Gastroesophageal sphincter (tissue), 4 donors: Measurements from ENCODE around the gene IGSF9. TPM values are rescaled to one million over a fixed set of nuclear protein-coding genes. Genes with fewer than 3 reads are reported as not detected.
A peak's percentile ranks its signal among the peaks of the same experiment; 100 is the strongest.

ENCODE experiments used
- ATAC-seq: fragments of 150-250 bp; one replicate; pipeline ENCODE4 v1.9.1; 2016; ENCODE audit warnings: mild to moderate bottlenecking, moderate library complexity
- H3K27ac ChIP-seq, 4 donors: fragments of 200-600 bp; sonication (generic) in 3 of 4; 1 replicate in 3 of 4; 2 replicates in 1 of 4; pipeline ENCODE4 v1.5.1; 2016 to 2019
- H3K27me3 ChIP-seq: fragments of 200-600 bp; sonication (generic); one replicate; pipeline ENCODE4 v1.5.1; 2019
- H3K36me3 ChIP-seq, 2 donors: fragments of 200-600 bp; sonication (generic); one replicate each; pipeline ENCODE4 v1.5.1; 2019; ENCODE audit warnings: control low read depth in 1 of 2
- H3K4me1 ChIP-seq, 3 donors: fragments of 200-600 bp; sonication (generic); 1 replicate in 2 of 3; 2 replicates in 1 of 3; pipeline ENCODE4 v1.5.1; 2016 to 2019; ENCODE audit warnings: control low read depth in 2 of 3
- H3K4me3 ChIP-seq, 2 donors: fragments of 200-600 bp; sonication (generic); one replicate each; pipeline ENCODE4 v1.5.1; 2019; ENCODE audit warnings: mild to moderate bottlenecking in 1 of 2, moderate library complexity in 1 of 2
- H3K9me3 ChIP-seq, 3 donors: fragments of 200-600 bp; sonication (generic); one replicate each; pipeline ENCODE4 v1.5.1; 2017 to 2019; ENCODE audit warnings: control low read depth in 2 of 3
- CTCF ChIP-seq, 4 experiments: fragments of 200-600 bp in 2 of 4; fragments of 450-650 bp in 2 of 4; sonication (generic) in 1 of 4; IDR thresholded peaks; one replicate each; pipeline ENCODE4 v1.5.1; 2017 to 2019; ENCODE audit warnings: antibody characterized with exemption in 4 of 4, mild to moderate bottlenecking in 2 of 4, moderate library complexity in 2 of 4
- EP300 ChIP-seq: sonication (generic); formaldehyde crosslinking; IDR thresholded peaks from one replicate; pipeline ENCODE4 v1.6.1; 2017; ENCODE audit warnings: antibody characterized with exemption, mild to moderate bottlenecking
- POLR2A ChIP-seq, 2 donors: fragments of 450-650 bp; IDR thresholded peaks; one replicate each; pipeline ENCODE4 v1.6.1; 2017; ENCODE audit warnings: antibody characterized with exemption in 2 of 2, mild to moderate bottlenecking in 2 of 2, moderate library complexity in 1 of 2
- POLR2AphosphoS5 ChIP-seq: sonication (generic); formaldehyde crosslinking; IDR thresholded peaks from one replicate; pipeline ENCODE4 v1.6.1; 2017; ENCODE audit warnings: antibody characterized with exemption
- WGBS, 2 donors: methylation state at CpG; one replicate each; pipeline ENCODE4 v1.1.5; 2018; ENCODE audit warnings: low coverage in 1 of 2; 5-methylcytosine and 5-hydroxymethylcytosine counted together
- total RNA-seq, 4 donors: library from RNA; depleted of rRNA; stranded (reverse); fragments of >200 nt; gene quantifications; one replicate each; pipeline ENCODE4 v1.1.0, GENCODE V29; 2016

Gene IGSF9
- under 1 TPM in 2 of 4 donors, not detected in 2; 0.35 to 0.62 TPM for total RNA-seq

GRCh38 chr1:159945483-159946241, at the start of gene IGSF9:
Gene IGSF9 (minus strand): TSS chr1:159945613. CDS start chr1:159943454, 2,159 bp downstream.
- TF ChIP-seq EP300: no peak
- peak in 3 of 4 experiments; percentile 49 to 77 (median 55) for TF ChIP-seq CTCF (IDR thresholded peaks at IDR 0.05)
- Histone ChIP-seq H3K9me3 (no peaks in the 10 kb centered on the region), H3K36me3 (no peaks in the 10 kb centered on the region), H3K27ac (peak within 1 kb of the TSS in 1 of 4 donors; percentile 46), H3K4me3 (peak within 1 kb of the TSS; percentile 22 to 50), H3K27me3 (peaks cover 43% of the 10 kb centered on the region), H3K4me1 (peaks cover 3 to 16% (median 5%) of the 10 kb centered on the region in 3 donors)
- WGBS, 2 donors: 0 to 5% methylated on average over 7 to 11 of the region's 58 CpGs
- peak; percentile 91 for ATAC-seq

DNA sequence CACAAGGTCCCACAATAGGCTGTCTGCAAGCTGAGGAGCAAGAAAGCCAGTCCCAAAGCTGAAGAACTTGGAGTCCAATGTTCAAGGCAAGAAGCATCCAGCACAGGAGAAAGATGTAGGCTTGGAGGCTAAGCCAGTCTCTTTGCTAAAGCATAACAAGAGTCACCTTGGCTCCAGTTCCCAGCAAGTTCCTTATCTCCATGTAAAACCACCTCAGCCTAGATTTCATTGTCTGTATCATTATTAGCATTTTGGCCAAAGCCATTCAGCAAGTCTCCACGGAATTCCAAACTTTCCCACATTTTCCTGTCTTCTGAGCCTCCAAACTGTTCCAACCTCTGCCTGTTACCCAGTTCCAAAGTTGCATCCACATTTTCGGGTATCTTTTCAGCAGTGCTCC, 49.5 kb upstream of the IGSF9 start:
- no peak for ATAC-seq
- no peak overlapping the region for H3K27ac ChIP-seq

DNA sequence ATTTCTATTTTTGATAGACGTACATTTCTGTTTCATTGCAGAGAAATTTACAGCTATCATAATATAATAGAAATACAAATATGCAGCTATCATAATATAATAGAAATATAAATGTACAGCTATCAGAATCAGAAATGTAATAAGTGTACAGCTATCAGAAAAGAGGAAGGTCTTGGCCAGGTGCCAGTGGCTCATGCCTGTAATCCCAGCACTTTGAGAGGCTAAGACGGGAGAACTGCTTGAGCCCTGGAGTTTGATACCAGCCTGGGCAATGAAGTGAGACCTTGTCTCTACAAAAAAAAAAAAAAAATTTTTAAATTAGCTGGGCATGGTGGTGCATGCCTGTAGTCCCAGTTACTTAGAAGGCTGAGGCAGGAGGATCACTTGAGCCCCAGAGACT, 48.5 kb upstream of the IGSF9 start:
- WGBS, 2 donors: 47% methylated on average over 2 of the region's 2 CpGs
- H3K4me1 ChIP-seq: no peaks in the 10 kb centered on the region
- H3K36me3 ChIP-seq: no peaks in the 10 kb centered on the region
- H3K4me3 ChIP-seq: no peak overlapping the region
- TF ChIP-seq POLR2AphosphoS5 (no peak), CTCF (IDR thresholded peaks at IDR 0.05) (no peak), EP300 (no peak), POLR2A (IDR thresholded peaks at IDR 0.05) (no peak)
- H3K27ac ChIP-seq: no peak overlapping the region
- no peaks in the 10 kb centered on the region for H3K9me3 ChIP-seq
- H3K27me3 ChIP-seq: peaks cover 6% of the 10 kb centered on the region
- no peak for ATAC-seq

More for the DNA sequence above, 49.5 kb upstream of the IGSF9 start:
- H3K36me3 ChIP-seq: no peaks in the 10 kb centered on the region
- H3K4me3 ChIP-seq: no peak overlapping the region
- TF ChIP-seq POLR2AphosphoS5: no peak
- no peak for TF ChIP-seq POLR2A (IDR thresholded peaks at IDR 0.05)
- TF ChIP-seq EP300: no peak
- TF ChIP-seq CTCF (IDR thresholded peaks at IDR 0.05): no peak
- no peaks in the 10 kb centered on the region for H3K4me1 ChIP-seq
- H3K27me3 ChIP-seq: peaks cover 6% of the 10 kb centered on the region
- no peaks in the 10 kb centered on the region for H3K9me3 ChIP-seq
- WGBS, 2 donors: 82 to 88% methylated on average over 1 to 2 of the region's 2 CpGs

DNA sequence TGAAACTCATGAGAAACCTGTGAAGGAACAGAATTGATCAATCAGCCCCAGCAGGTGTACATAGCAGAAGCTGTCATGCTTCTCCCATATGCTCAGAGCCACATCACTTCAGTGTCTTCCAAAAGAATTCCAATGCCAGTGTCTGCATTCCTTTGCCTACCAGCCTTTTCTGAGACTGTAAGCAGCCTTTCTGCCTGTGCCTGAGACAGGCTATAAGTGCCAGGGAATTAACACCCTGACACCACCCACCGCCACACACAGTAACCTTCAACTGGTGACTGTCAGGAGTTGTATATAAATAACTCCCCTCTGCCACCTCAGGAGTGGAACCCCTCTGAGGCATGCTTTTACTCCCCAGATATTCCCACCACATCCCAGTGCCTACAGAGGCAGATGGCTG, 46.7 kb upstream of the IGSF9 start:
- H3K36me3 ChIP-seq: no peaks in the 10 kb centered on the region
- no peak overlapping the region for H3K4me3 ChIP-seq
- H3K27ac ChIP-seq: no peak overlapping the region
- peaks cover 11% of the 10 kb centered on the region for H3K27me3 ChIP-seq
- H3K4me1 ChIP-seq: no peaks in the 10 kb centered on the region
- H3K9me3 ChIP-seq: no peaks in the 10 kb centered on the region
- WGBS, 2 donors: 71% methylated on average over 1 of the region's 1 CpG; no CpG with 5 or more reads in 1 of the 2 donors
- no peak for ATAC-seq
- TF ChIP-seq CTCF (IDR thresholded peaks at IDR 0.05): no peak
- no peak for TF ChIP-seq EP300
- no peak for TF ChIP-seq POLR2AphosphoS5
- TF ChIP-seq POLR2A (IDR thresholded peaks at IDR 0.05): no peak

GRCh38 chr1:159991513-159991912, 46.1 kb upstream of the IGSF9 start:
- H3K27ac ChIP-seq: no peak overlapping the region
- no peaks in the 10 kb centered on the region for H3K9me3 ChIP-seq
- WGBS, 2 donors: 64 to 70% methylated on average over 4 of the region's 4 CpGs
- TF ChIP-seq CTCF (IDR thresholded peaks at IDR 0.05) (no peak), POLR2AphosphoS5 (no peak), EP300 (no peak), POLR2A (IDR thresholded peaks at IDR 0.05) (no peak)
- H3K4me1 ChIP-seq: no peaks in the 10 kb centered on the region
- no peak for ATAC-seq
- no peaks in the 10 kb centered on the region for H3K36me3 ChIP-seq
- H3K27me3 ChIP-seq: peaks cover 13% of the 10 kb centered on the region
- no peak overlapping the region for H3K4me3 ChIP-seq
